ENCODE measurements around the gene PCDHGA6.
"Not testable (repeated sequence)": the region's sequence is repeated elsewhere in the genome, so short reads cannot be mapped to it uniquely, and the experiment has no call there.

Gene PCDHGA6

DNA sequence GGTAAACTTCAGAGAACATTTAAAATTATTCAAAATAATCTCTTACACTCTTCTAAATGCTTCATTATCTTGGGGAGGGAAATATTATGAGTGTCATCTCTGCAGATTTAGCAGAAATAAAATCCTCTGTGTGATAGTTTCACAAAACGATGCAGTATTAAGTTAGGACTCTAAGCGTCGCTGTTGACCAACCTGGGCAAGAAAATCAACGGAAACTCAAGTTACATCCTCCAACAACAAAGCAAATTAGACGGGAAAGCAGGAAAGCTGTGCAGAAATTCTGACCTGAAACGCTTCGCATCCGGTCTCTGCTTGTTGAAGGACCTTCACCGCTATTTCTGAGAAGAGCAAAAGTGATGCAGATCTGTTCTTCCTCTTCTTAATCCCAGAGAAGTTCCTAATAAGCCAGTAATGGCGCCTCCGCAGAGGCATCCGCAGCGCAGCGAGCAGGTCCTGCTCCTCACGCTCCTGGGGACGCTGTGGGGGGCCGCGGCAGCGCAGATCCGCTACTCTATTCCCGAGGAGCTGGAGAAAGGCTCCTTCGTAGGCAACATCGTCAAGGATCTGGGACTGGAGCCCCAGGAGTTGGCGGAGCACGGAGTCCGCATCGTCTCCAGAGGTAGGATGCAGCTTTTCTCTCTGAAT, at the start of gene PCDHGA6:
Gene PCDHGA6, plus strand, starts transcription at position 219 of the 645 bp plus-strand sequence. Its CDS starts 193 bp downstream, at position 412.
- no peak for DNase-seq (ENCODE audit: low read depth, low spot score)

DNA sequence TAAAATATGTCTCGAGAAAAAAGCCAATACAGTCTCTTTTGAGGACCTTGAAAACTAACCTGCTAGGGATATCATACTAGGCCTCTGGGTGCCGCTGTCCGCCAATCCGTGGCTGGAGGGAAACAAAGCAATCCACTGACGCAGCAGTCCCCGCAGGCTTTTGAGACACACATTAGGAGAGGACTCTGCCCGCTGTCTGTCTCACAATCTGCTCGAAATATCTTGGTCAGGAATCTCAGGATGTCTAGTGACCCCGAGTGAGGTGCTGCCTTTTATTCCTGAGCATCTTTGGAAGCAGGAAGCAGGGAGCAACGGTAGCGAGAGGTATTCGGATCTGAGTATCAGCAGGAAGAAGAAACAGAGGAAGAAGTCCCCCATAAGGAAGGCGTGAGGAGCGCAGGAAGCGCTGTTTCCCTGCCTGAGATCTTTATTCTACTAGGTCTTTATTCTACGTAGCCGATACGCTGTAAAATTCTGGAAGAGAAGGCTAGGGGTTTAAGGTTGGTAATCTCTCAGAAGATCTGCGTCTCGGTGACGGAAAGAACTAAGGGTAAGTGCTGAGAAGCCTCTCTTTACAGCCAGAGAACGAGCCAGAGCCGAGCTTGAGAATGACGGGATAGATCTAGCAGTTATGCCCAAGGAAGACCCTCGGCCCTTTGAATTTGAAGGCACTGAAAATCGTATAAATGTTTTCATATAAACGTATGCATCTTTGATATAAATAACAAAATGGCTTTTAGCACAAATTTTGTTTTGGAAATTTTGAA, 47.4 kb upstream of the PCDHGA6 start:
- no peak for DNase-seq (ENCODE audit: low read depth, low spot score)

- no peak for DNase-seq (ENCODE audit: low read depth, low spot score)
Measured at GRCh38 chr5:141328231-141328630, 45.5 kb upstream of the PCDHGA6 start.

- no peak for DNase-seq (ENCODE audit: low read depth, low spot score)
Measured at GRCh38 chr5:141330299-141331080, 43.2 kb upstream of the PCDHGA6 start, which contains the start of gene PCDHGA1. PCDHGA1 (plus strand) TSS chr5:141330514.

GRCh38 chr5:141332571-141332970, 41.1 kb upstream of the PCDHGA6 start:
- DNase-seq (ENCODE audit: low read depth, low spot score): not testable (repeated sequence)

DNA sequence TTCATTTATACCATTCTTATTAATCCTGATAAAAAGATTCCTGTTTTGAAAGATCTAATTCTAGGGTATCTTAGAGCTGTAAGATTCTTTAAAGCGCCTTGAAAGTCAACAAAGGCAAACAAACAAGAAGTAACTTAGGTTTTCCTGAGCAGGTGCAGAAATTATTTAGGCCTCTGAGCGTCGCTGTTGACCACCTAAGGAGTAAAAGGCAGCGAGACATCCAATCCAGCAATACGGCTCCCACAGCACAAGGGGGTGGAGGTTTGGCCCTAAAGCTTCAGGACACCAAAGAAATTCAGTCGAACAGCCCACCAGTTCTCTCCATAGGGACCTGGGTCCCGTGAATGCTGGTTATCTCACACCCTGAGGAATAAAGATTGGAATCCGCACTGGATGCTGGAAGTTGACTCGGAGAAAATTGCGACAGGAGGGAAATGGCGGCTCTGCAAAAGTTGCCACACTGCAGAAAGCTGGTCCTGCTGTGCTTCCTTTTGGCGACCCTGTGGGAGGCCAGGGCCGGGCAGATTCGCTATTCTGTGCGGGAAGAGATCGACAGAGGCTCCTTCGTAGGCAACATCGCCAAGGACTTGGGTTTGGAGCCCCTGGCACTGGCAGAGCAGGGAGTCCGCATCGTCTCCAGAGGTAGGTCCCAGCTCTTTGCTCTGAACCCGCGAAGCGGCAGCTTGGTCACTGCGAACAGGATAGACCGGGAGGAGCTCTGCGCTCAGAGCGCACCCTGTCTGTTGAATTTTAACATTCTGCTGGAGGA, 35.0 kb upstream of the PCDHGA6 start, which contains the start of gene PCDHGA2:
Gene PCDHGA2, plus strand, starts transcription at position 223 of the 769 bp plus-strand sequence.
- DNase-seq (ENCODE audit: low read depth, low spot score): no peak

DNA sequence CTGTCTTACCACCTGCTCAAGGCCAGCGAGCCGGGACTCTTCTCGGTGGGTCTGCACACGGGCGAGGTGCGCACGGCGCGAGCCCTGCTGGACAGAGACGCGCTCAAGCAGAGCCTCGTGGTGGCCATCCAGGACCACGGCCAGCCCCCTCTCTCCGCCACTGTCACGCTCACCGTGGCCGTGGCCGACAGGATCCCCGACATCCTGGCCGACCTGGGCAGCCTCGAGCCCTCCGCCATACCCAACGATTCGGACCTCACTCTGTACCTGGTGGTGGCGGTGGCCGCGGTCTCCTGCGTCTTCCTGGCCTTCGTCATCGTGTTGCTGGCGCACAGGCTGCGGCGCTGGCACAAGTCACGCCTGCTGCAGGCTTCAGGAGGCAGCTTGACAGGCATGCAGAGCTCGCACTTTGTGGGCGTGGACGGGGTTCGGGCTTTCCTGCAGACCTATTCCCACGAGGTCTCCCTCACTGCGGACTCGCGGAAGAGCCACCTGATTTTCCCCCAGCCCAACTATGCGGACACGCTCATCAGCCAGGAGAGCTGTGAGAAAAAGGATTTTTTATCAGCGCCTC, 32.8 kb upstream of the PCDHGA6 start:
- not testable (repeated sequence) for DNase-seq (ENCODE audit: low read depth, low spot score)

- DNase-seq (ENCODE audit: low read depth, low spot score): no peak
Measured at GRCh38 chr5:141342773-141343172, 30.9 kb upstream of the PCDHGA6 start.

DNA sequence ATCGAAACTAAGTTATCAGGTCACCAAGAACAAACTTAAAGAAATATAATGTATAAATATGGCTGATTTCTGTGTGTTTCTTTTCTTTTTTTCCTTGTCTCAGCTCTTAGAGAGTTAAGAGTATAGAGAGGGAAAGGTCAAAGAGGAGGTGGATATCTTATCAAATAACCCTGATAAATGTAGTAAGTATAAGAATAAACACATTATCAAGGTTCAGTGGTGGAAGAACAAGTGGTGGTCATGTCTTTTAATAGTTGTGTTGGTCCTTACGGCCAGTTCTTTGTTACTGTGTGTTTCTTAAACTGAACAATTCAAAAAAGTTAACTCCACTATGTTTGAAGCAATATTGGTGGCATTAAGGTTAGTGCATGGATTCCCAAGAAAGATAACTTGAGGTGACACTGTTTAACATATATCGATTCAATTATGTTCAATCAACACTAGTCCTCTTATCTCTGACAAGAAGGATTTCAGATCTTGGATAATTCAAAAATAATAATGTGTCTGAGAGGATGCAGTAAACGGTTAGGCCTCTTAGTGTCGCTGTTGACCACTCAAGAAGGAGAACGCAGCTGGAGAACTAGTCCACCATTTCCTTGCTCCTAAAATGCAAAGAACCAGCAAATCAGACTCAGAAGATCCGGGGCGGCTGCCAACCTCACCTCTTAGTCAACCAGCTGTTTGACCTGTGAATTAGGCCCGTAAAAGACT, 30.3 kb upstream of the PCDHGA6 start, which contains the start of gene PCDHGA3:
Gene PCDHGA3, plus strand, starts transcription at position 588 of the 711 bp plus-strand sequence. CDS start 205 bp downstream, outside the sequence.
- DNase-seq (ENCODE audit: low read depth, low spot score): no peak

- no peak for DNase-seq (ENCODE audit: low read depth, low spot score)
Measured at GRCh38 chr5:141343953-141344463, 29.7 kb upstream of the PCDHGA6 start.

DNA sequence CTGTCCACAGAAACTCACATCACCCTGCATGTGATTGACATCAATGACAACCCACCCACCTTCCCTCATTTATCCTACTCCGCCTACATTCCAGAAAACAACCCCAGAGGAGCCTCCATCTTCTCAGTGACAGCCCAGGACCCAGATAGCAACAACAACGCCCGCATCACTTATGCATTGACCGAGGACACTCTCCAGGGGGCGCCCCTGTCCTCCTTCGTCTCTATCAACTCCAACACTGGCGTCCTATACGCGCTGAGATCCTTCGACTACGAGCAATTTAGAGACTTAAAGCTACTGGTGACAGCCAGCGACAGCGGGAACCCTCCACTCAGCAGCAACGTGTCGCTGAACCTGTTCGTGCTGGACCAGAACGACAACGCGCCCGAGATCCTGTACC, 28.4 kb upstream of the PCDHGA6 start:
- no peak for DNase-seq (ENCODE audit: low read depth, low spot score)

DNA sequence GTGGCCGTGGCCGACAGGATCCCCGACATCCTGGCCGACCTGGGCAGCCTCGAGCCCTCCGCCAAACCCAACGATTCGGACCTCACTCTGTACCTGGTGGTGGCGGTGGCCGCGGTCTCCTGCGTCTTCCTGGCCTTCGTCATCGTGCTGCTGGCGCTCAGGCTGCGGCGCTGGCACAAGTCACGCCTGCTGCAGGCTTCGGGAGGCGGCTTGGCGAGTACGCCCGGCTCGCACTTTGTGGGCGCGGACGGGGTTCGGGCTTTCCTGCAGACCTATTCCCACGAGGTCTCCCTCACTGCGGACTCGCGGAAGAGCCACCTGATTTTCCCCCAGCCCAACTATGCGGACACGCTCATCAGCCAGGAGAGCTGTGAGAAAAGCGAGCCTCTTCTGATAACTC, 27.7 kb upstream of the PCDHGA6 start:
- DNase-seq (ENCODE audit: low read depth, low spot score): not testable (repeated sequence)

DNA sequence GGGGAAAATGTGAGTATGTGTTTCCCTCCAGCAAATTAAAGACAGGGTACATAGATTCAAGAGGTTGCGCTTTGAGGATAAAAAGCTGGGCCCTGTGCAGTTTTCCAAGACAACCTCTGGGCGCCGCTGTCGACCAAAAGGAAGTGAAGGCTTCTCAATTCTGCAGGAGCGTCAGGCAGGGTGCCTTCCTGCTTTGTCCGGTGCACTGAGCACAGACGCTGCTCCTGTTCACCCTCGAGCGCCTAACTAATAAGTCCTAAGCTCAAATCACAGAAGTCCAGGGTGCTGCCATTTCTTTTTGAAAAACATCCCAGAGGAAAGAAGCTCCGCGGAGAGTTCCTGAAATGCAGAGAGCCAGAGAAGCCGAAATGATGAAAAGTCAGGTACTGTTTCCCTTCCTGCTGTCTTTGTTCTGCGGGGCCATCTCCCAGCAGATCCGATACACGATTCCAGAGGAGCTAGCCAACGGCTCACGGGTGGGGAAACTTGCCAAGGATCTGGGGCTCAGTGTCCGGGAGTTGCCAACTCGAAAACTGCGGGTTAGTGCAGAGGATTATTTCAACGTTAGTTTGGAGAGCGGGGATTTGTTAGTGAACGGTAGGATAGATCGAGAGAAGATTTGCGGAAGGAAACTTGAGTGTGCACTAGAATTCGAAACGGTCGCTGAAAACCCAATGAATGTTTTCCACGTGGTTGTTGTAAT, 23.6 kb upstream of the PCDHGA6 start, which contains the start of gene PCDHGB1:
Gene PCDHGB1, plus strand, starts transcription at position 183 of the 703 bp plus-strand sequence. Its CDS starts 162 bp downstream, at position 345.
- no peak for DNase-seq (ENCODE audit: low read depth, low spot score)

DNA sequence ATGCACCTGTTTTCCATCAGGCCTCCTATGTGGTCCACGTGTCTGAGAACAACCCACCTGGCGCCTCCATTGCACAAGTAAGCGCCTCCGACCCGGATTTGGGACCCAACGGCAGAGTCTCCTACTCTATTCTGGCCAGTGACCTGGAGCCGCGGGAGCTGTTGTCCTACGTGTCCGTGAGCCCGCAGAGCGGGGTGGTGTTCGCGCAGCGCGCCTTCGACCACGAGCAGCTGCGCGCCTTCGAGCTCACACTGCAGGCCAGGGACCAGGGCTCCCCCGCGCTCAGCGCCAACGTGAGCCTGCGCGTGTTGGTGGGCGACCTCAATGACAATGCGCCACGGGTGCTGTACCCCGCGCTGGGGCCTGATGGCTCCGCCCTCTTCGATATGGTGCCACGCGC, 22.1 kb upstream of the PCDHGA6 start:
- no peak for DNase-seq (ENCODE audit: low read depth, low spot score)

GRCh38 chr5:141354900-141355469, 18.7 kb upstream of the PCDHGA6 start, which contains the start of gene PCDHGA4:
PCDHGA4 (plus strand) TSS chr5:141355021; CDS start chr5:141355108, 87 bp downstream.
- no peak for DNase-seq (ENCODE audit: low read depth, low spot score)

GRCh38 chr5:141355641-141356040, 18.1 kb upstream of the PCDHGA6 start:
- no peak for DNase-seq (ENCODE audit: low read depth, low spot score)

DNA sequence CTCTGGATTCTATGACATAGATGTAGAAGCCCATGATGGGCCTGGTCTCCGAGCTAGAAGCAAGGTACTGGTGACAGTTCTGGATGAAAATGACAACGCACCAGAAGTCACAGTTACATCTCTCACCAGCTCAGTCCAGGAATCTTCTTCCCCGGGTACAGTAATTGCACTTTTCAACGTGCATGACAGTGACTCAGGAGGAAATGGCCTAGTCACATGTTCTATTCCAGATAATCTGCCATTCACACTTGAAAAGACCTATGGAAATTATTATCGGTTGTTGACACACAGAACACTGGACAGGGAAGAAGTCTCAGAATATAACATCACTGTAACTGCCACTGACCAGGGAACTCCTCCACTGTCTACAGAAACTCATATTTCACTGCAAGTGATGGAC, 17.6 kb upstream of the PCDHGA6 start:
- DNase-seq (ENCODE audit: low read depth, low spot score): no peak

GRCh38 chr5:141356950-141357349, 16.7 kb upstream of the PCDHGA6 start:
- DNase-seq (ENCODE audit: low read depth, low spot score): no peak

All from smooth muscle cell of the brain vasculature (primary cell).